Heart right ventricle (tissue), 16 donors: Measurements from ENCODE around the gene TUBGCP3. TPM values are rescaled to one million over a fixed set of nuclear protein-coding genes. Genes with fewer than 3 reads are reported as not detected.

ENCODE experiments used
- ATAC-seq, 8 donors: fragments of 200-7000 bp; cut with Tn5 transposase; one replicate each; pipeline ENCODE4 v1.9.1; 2020; ENCODE audit warnings: mild to moderate bottlenecking in 8 of 8, moderate library complexity in 8 of 8, moderate number of reproducible peaks in 1 of 8
- DNase-seq, 2 donors: peaks; one replicate each; pipeline ENCODE4 v3.0.0-alpha.2; 2020
- H3K27ac ChIP-seq, 10 donors: fragments of 200-600 bp; sonication (generic) in 2 of 10; one replicate each; pipeline versions ENCODE4 v1.5.0 to v1.8.0; 2020 to 2022; ENCODE audit warnings: mild to moderate bottlenecking in 3 of 10
- H3K27me3 ChIP-seq, 7 donors: fragments of 200-600 bp; one replicate each; pipeline ENCODE4 v1.8.0; 2021 to 2022; ENCODE audit warnings: mild to moderate bottlenecking in 2 of 7
- H3K36me3 ChIP-seq, 9 donors: fragments of 200-600 bp; sonication (generic) in 1 of 9; one replicate each; pipeline versions ENCODE4 v1.5.0 to v1.8.0; 2020 to 2022; ENCODE audit warnings: mild to moderate bottlenecking in 2 of 9
- H3K4me1 ChIP-seq, 9 donors: fragments of 200-600 bp; sonication (generic) in 1 of 9; one replicate each; pipeline versions ENCODE4 v1.5.0 to v1.8.0; 2020 to 2022; ENCODE audit warnings: mild to moderate bottlenecking in 4 of 9
- H3K4me3 ChIP-seq, 10 donors: fragments of 200-600 bp; sonication (generic) in 2 of 10; one replicate each; pipeline versions ENCODE4 v1.5.0 to v1.8.0; 2020 to 2022; ENCODE audit warnings: mild to moderate bottlenecking in 7 of 10, moderate library complexity in 2 of 10
- H3K9me3 ChIP-seq, 11 donors: fragments of 200-600 bp in 10 of 11; sonication (generic) in 2 of 11; one replicate each; pipeline versions ENCODE4 v1.5.0 to v1.8.0; 2013 to 2022; ENCODE audit warnings: mild to moderate bottlenecking in 2 of 11, control low read depth in 1 of 11, moderate library complexity in 1 of 11
- CTCF ChIP-seq, 9 donors: fragments of 200-600 bp; sonication (generic) in 2 of 9; IDR thresholded peaks; one replicate each; pipeline versions ENCODE4 v1.5.0 to v1.8.0; 2021 to 2022; ENCODE audit warnings: antibody characterized with exemption in 9 of 9, mild to moderate bottlenecking in 5 of 9, moderate library complexity in 1 of 9
- WGBS, 2 donors: extraction: QIAGEN DNeasy Blood & Tissue Kit; methylation state at CpG; one replicate each; pipeline ENCODE4 v1.1.7; 2013; ENCODE audit warnings: inconsistent platforms in 1 of 2; 5-methylcytosine and 5-hydroxymethylcytosine counted together
- intact Hi-C, 10 donors: fragments of 100-400 bp; cut with DNase I; formaldehyde crosslinking; loops; one replicate each; pipeline versions ENCODE4 v1.11.1 to v1.14.2; 2022
- polyA plus RNA-seq, 2 donors: library from polyadenylated mRNA; stranded (reverse); fragments of 200-250 nt; gene quantifications; one replicate each; pipeline ENCODE4 v1.2.3, GENCODE V29; 2013
- total RNA-seq, 10 donors: library from RNA; stranded (reverse); fragmentation: NEBNext Ultra II Directional in 3 of 10; extraction: Animal tissue kit (Norgen Biotek cat#: 25700) in 3 of 10; gene quantifications; one replicate each; pipeline versions ENCODE4 v1.2.1 to v1.2.4, GENCODE V29; 2021 to 2023
- donor health status: Arrhythmogenic right ventricular cardiomyopathy.
- donor health status: ischemic (EF 13 %, LVEDD 7.1; RV severe dilation, severe dysfunction).
- donor health status: healthy with polysubstance abuse.
- donor health status: DM: no; HTN: yes; CAD: no.
- donor health status: DM: no; HTN: no; CAD: no.
- donor health status: ischemic (EF 25% LVEDD 6.9; RV normal size, moderate dysfunction).
- donor health status: ischemic (EF 25% LVEDD 5.7; RV mildly dilated, moderate dysfunction).
- donor health status: healthy.
- donor health status: DM: yes; HTN: yes; CAD: no.
- donor health status: Ischemic cardiomyopathy.
- donor health status: ischemic (EF 35%, LVEDD 5.7; RV mildly dilated, moderate dysfunction).
- donor health status: nonischemic (EF 11% LVEDD 7.7; RV severe dilation, severe dysfunction).
- donor health status: DM: yes; HTN: yes; CAD: no.
- donor health status: PGD.
- donor health status: ischemic (EF 29% LVEDD 5.4; RV normal size, mild dysfunction).
- donor health status: nonischemic (EF 23%, LVEDD 6.1; RV moderate dilation, normal function).

TUBGCP3 gene
- total and polyA plus RNA-seq, 12 donors = 10.6 to 25.8 (median 17.7) TPM

- DNase-seq = peak; percentile 80 to 83
- Histone ChIP-seq H3K27ac (peak overlapping the region; percentile 61 to 100 (median 96)), H3K36me3 (no peaks in the 10 kb centered on the region), H3K4me1 (peaks cover 7 to 54% (median 25%) of the 10 kb centered on the region in 9 donors), H3K9me3 (no peaks in the 10 kb centered on the region), H3K4me3 (peak overlapping the region; percentile 84 to 100 (median 96)), H3K27me3 (no peaks in the 10 kb centered on the region)
- peak; percentile 79 to 93 (median 88) for ATAC-seq
- peak in 2 of 9 donors; percentile 23 to 29 for TF ChIP-seq CTCF (IDR thresholded peaks at IDR 0.05)
- intact Hi-C loops = no loop called here
- 0 to 2% methylated on average over 42 of the region's 42 CpGs for WGBS, 2 donors
Observed at GRCh38 chr13:112587212-112587763, 665 bp downstream of the TUBGCP3 start.

GRCh38 chr13:112586334-112586960, 1.5 kb downstream of the TUBGCP3 start:
- WGBS, 2 donors = 70 to 72% methylated on average over 6 of the region's 6 CpGs
- no peaks in the 10 kb centered on the region for H3K9me3 ChIP-seq
- no peak for TF ChIP-seq CTCF (IDR thresholded peaks at IDR 0.05)
- DNase-seq = no peak
- peaks cover 7 to 58% (median 26%) of the 10 kb centered on the region in 9 donors for H3K4me1 ChIP-seq
- no peaks in the 10 kb centered on the region for H3K36me3 ChIP-seq
- H3K27me3 ChIP-seq = no peaks in the 10 kb centered on the region
- intact Hi-C loops = no loop called here
- peak overlapping the region in 6 of 10 donors; percentile 91 to 100 (median 97) for H3K27ac ChIP-seq
- H3K4me3 ChIP-seq = peak overlapping the region in 9 of 10 donors; percentile 84 to 100 (median 97)
- ATAC-seq = no peak

GRCh38 chr13:112583592-112584277, 4.2 kb downstream of the TUBGCP3 start:
- Histone ChIP-seq H3K27ac (peak overlapping the region in 2 of 10 donors; percentile 27 to 87), H3K9me3 (no peaks in the 10 kb centered on the region), H3K4me1 (peaks cover 7 to 60% (median 23%) of the 10 kb centered on the region in 9 donors), H3K4me3 (peak overlapping the region in 1 of 10 donors; percentile 17), H3K36me3 (no peaks in the 10 kb centered on the region), H3K27me3 (no peaks in the 10 kb centered on the region)
- WGBS, 2 donors = 87% methylated on average over 11 of the region's 11 CpGs
- DNase-seq = peak in 1 of 2 donors; percentile 49
- intact Hi-C loops = no loop called here
- peak in 2 of 8 donors; percentile 26 to 33 for ATAC-seq
- TF ChIP-seq CTCF (IDR thresholded peaks at IDR 0.05) = no peak

- intact Hi-C loops = no loop called here
- H3K27ac ChIP-seq = peak overlapping the region in 2 of 10 donors; percentile 27 to 87
- peaks cover 0 to 2% (median 0%) of the 10 kb centered on the region in 11 donors for H3K9me3 ChIP-seq
- DNase-seq = no peak
- no peak overlapping the region for H3K4me3 ChIP-seq
- peaks cover 7 to 54% (median 16%) of the 10 kb centered on the region in 9 donors for H3K4me1 ChIP-seq
- ATAC-seq = peak in 1 of 8 donors; percentile 20
- H3K36me3 ChIP-seq = no peaks in the 10 kb centered on the region
- WGBS, 2 donors = 58 to 70% methylated on average over 9 of the region's 9 CpGs
- TF ChIP-seq CTCF (IDR thresholded peaks at IDR 0.05) = no peak
- H3K27me3 ChIP-seq = no peaks in the 10 kb centered on the region
Observed at GRCh38 chr13:112582263-112582662, 5.7 kb downstream of the TUBGCP3 start.
